ENCODE data around the gene CABLES1. TPM values are rescaled to one million over a fixed set of nuclear protein-coding genes. Genes with fewer than 3 reads are reported as not detected.

The CABLES1 gene
- total and polyA plus RNA-seq, 2 of the 4 experiments (the other 2 are of a cell fraction) = 4.7 to 5.7 TPM

DNA sequence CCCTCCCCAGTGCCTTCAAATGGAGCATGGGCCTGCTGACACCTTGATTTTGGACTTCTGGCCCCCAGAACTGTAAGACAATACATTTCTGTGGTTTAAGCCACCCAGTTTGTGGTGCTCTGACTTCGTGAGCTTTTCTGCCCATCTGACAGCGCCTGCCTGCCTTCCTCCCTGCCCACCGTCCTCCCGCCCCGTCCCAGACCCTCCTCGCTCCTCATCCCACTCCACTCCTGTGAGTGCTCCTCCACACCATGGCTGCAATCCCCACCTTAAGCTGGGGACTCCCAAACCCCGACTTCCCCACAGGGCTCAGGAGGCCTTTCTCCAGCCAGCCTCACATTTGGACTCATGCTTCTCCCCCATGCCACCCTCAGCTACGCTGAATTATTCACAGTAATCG, 70.7 kb downstream of the CABLES1 start:
- intact Hi-C loops (cut with micrococcal nuclease) (loop anchor here (5.0 kb wide), 3 partner anchors 69 to 174 kb away; partner anchors contain the start of gene CABLES1), in situ Hi-C loops (cut with MboI; ENCODE audit: low sequenced_read_pairs) (no loop called here), dilution Hi-C loops (cut with HindIII; ENCODE audit: low sequenced_read_pairs, unreplicated experiment) (no loop called here)
- Histone ChIP-seq H3K14ac (replicated peaks; ENCODE audit: low read depth, low read length) (no peak overlapping the region), H3K23ac (ENCODE audit: low read depth, low read length) (0 out of 2 replicates have a peak overlapping the region, but pooled peaks have one; percentile 25), H3K27me3 (ENCODE audit: control insufficient read depth, insufficient read depth, low read length) (no peaks in the 10 kb centered on the region), H2AK5ac (ENCODE audit: low read depth, low read length) (peak overlapping the region; percentile 36), H2BK5ac (ENCODE audit: low read depth, low read length, poor library complexity, severe bottlenecking) (peak overlapping the region; percentile 69), H3K27ac (ENCODE audit: insufficient read depth, low read length) (peak overlapping the region; percentile 31), H3K36me3 (ENCODE audit: control insufficient read depth, insufficient read depth, low read length) (peaks cover 42% of the 10 kb centered on the region), H3K9me1 (ENCODE audit: insufficient read depth, low read length) (peaks cover 26% of the 10 kb centered on the region), H2BK120ac (ENCODE audit: low read depth, low read length) (peak overlapping the region; percentile 61), H2BK20ac (ENCODE audit: low read depth, low read length) (peak overlapping the region; percentile 51), H3K79me1 (ENCODE audit: low read depth in 1 of 2, low read length in 2 of 2) (peaks cover 14 to 40% of the 10 kb centered on the region in 2 experiments; a peak in 3 of 4 replicates), H3K9ac (ENCODE audit: low read depth, low read length) (no peak overlapping the region), H2AFZ (replicated peaks; ENCODE audit: low read length, poor library complexity) (no peak overlapping the region), H4K20me1 (ENCODE audit: insufficient read depth, low read length) (no peaks in the 10 kb centered on the region), H2AK9ac (replicated peaks; ENCODE audit: low read depth, low read length, poor library complexity) (no peak overlapping the region), H3K4me3 (ENCODE audit: insufficient read depth, low read depth, low read length) (no peak overlapping the region), H3K4me2 (ENCODE audit: low read depth, low read length) (no peak overlapping the region), H3K18ac (ENCODE audit: low read depth, low read length) (peak overlapping the region; percentile 89), H3K4ac (ENCODE audit: low read depth, low read length) (peak overlapping the region; percentile 60; the same call in 1 of the 2 replicates), H3K9me3 (ENCODE audit: control insufficient read depth, insufficient read depth, low read length) (peaks cover 7% of the 10 kb centered on the region), H3K56ac (ENCODE audit: extremely low read depth, insufficient read depth, low read length) (no peak overlapping the region), H4K91ac (ENCODE audit: insufficient read depth, low read depth, low read length) (peak overlapping the region; percentile 30), H3K4me1 (ENCODE audit: control insufficient read depth, insufficient read depth, low read length) (peaks cover 12% of the 10 kb centered on the region), H4K8ac (ENCODE audit: low read depth in 2 of 2, low read length in 2 of 2) (peak overlapping the region in 1 of 2 experiments; percentile 11; a peak in 2 of 4 replicates), H4K5ac (ENCODE audit: low read depth, low read length) (peak overlapping the region; percentile 88), H2BK15ac (ENCODE audit: low read depth, low read length) (no peak overlapping the region)
- 88% methylated on average over 5 of the region's 9 CpGs; no CpG with 5 or more reads in 1 of the 2 experiments for WGBS, 2 experiments (ENCODE audit: extremely low coverage in 2 of 2, insufficient read length in 1 of 2)
- BruUV-seq (replicated peaks) = no TSS peak
- DNase-seq (no peak), ATAC-seq (ENCODE audit: low read depth) (no peak)
- TF ChIP-seq FOS (IDR thresholded peaks at IDR 0.05; ENCODE audit: low read depth, low read length) = no peak
- no peak for TF ChIP-seq NFE2L2 (IDR thresholded peaks at IDR 0.05; ENCODE audit: low read depth, low read length)
- TF ChIP-seq, protein P1, sequence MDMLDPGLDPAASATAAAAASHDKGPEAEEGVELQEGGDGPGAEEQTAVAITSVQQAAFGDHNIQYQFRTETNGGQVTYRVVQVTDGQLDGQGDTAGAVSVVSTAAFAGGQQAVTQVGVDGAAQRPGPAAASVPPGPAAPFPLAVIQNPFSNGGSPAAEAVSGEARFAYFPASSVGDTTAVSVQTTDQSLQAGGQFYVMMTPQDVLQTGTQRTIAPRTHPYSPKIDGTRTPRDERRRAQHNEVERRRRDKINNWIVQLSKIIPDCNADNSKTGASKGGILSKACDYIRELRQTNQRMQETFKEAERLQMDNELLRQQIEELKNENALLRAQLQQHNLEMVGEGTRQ (IDR thresholded peaks at IDR 0.05; ENCODE audit: low read depth, low read length) = no peak
- no peak for TF ChIP-seq BHLHE40 (IDR thresholded peaks at IDR 0.05; ENCODE audit: low read depth, low read length)
- TF ChIP-seq RFX5 (IDR thresholded peaks at IDR 0.05; ENCODE audit: low read depth, low read length) = no peak
- TF ChIP-seq MAZ (IDR thresholded peaks at IDR 0.05; ENCODE audit: borderline replicate concordance, low read depth, low read length) = no peak
- TF ChIP-seq, protein P2, sequence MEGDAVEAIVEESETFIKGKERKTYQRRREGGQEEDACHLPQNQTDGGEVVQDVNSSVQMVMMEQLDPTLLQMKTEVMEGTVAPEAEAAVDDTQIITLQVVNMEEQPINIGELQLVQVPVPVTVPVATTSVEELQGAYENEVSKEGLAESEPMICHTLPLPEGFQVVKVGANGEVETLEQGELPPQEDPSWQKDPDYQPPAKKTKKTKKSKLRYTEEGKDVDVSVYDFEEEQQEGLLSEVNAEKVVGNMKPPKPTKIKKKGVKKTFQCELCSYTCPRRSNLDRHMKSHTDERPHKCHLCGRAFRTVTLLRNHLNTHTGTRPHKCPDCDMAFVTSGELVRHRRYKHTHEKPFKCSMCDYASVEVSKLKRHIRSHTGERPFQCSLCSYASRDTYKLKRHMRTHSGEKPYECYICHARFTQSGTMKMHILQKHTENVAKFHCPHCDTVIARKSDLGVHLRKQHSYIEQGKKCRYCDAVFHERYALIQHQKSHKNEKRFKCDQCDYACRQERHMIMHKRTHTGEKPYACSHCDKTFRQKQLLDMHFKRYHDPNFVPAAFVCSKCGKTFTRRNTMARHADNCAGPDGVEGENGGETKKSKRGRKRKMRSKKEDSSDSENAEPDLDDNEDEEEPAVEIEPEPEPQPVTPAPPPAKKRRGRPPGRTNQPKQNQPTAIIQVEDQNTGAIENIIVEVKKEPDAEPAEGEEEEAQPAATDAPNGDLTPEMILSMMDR (conservative IDR thresholded peaks at IDR 0.05; ENCODE audit: low read depth, low read length) = no peak
- TF ChIP-seq CEBPB (IDR thresholded peaks at IDR 0.05; ENCODE audit: low read depth, low read length) = no peak
- no peak for TF ChIP-seq CHD1 (IDR thresholded peaks at IDR 0.05; ENCODE audit: low read depth, low read length)
- no peak for TF ChIP-seq POLR2A (IDR thresholded peaks at IDR 0.05; ENCODE audit: low read depth, low read length)
- TF ChIP-seq RAD21 (IDR thresholded peaks at IDR 0.05; ENCODE audit: low read length) = no peak
- no peak for TF ChIP-seq SMC3 (IDR thresholded peaks at IDR 0.05; ENCODE audit: low read depth, low read length)
- TF ChIP-seq MXI1 (IDR thresholded peaks at IDR 0.05; ENCODE audit: borderline replicate concordance, low read depth, low read length) = no peak
- TF ChIP-seq MAFK (IDR thresholded peaks at IDR 0.05; ENCODE audit: low read depth, low read length) = no peak
- TF ChIP-seq, protein P3, sequence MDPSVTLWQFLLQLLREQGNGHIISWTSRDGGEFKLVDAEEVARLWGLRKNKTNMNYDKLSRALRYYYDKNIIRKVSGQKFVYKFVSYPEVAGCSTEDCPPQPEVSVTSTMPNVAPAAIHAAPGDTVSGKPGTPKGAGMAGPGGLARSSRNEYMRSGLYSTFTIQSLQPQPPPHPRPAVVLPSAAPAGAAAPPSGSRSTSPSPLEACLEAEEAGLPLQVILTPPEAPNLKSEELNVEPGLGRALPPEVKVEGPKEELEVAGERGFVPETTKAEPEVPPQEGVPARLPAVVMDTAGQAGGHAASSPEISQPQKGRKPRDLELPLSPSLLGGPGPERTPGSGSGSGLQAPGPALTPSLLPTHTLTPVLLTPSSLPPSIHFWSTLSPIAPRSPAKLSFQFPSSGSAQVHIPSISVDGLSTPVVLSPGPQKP (IDR thresholded peaks at IDR 0.05; ENCODE audit: borderline replicate concordance, low read depth, low read length) = no peak
- TF ChIP-seq RCOR1 (IDR thresholded peaks at IDR 0.05; ENCODE audit: insufficient replicate concordance, low read length) = no peak
- ChIA-PET CTCF (interaction anchor here (0.5 kb wide), 1 partner anchor 249 kb away, joined by 6 read pairs; no protein-coding TSS in a partner anchor), POLR2A (ENCODE audit: unreplicated experiment) (no interaction called here)
